Measurements from ENCODE around the gene TMUB2. TPM values are rescaled to one million over a fixed set of nuclear protein-coding genes. Genes with fewer than 3 reads are reported as not detected.

Gene TMUB2
- total RNA-seq, 1 donor from 2014 or later: 35.7 TPM

GRCh38 chr17:44241106-44241624 lies 54.4 kb downstream of the TMUB2 start:
- no peak for TF ChIP-seq CTCF (IDR thresholded peaks at IDR 0.05; ENCODE audit: unreplicated experiment)
- no peak overlapping the region for H3K4me3 Mint-ChIP-seq
- H3K9me3 Mint-ChIP-seq: no peaks in the 10 kb centered on the region
- peaks cover 3% of the 10 kb centered on the region for H3K27me3 Mint-ChIP-seq (ENCODE audit: low read depth)
- H3K4me1 Mint-ChIP-seq: peaks cover 13% of the 10 kb centered on the region
- H3K36me3 Mint-ChIP-seq: no peaks in the 10 kb centered on the region
- peak overlapping the region; percentile 71 for H3K27ac Mint-ChIP-seq
- no peak for DNase-seq (ENCODE audit: low spot score in 2 of 2, unreplicated experiment in 2 of 2)

Small RNAs within 50 kb of the gene (microRNA-seq; reads per million reads assigned to microRNA genes)
- gene MIR6782: not detected

Other genes with a start within 250 kb of the TMUB2 start
- not detected in 3 replicates for gene PPY, start 244.5 kb upstream of the TMUB2 start, total RNA-seq
- gene PYY, start 233.0 kb upstream of the TMUB2 start, total RNA-seq: not detected in 3 replicates
- 0.42 to 0.88 TPM (median 0.82 TPM) in 3 replicates for gene NAGS, start 182.3 kb upstream of the TMUB2 start, total RNA-seq
- gene TMEM101, start 172.0 kb upstream of the TMUB2 start, total RNA-seq: 34.2 to 36.4 TPM (median 35.8 TPM) in 3 replicates
- 51.4 to 60.8 TPM (median 58.0 TPM) in 3 replicates for gene LSM12, start 120.3 kb upstream of the TMUB2 start, total RNA-seq
- 58.3 to 63.2 TPM (median 61.4 TPM) in 3 replicates for gene G6PC3, start 116.2 kb upstream of the TMUB2 start, total RNA-seq
- 33.4 to 34.1 TPM (median 33.5 TPM) in 3 replicates for gene HDAC5, start 63.3 kb upstream of the TMUB2 start, total RNA-seq
- 6.0 to 6.4 TPM (median 6.2 TPM) in 3 replicates for gene HROB, start 45.0 kb upstream of the TMUB2 start, total RNA-seq
- 0.14 to 0.16 TPM in 2 of 3 replicates, not detected in the other for gene ASB16, start 16.3 kb upstream of the TMUB2 start, total RNA-seq
- gene ATXN7L3, start 12.9 kb downstream of the TMUB2 start, total RNA-seq: 132 to 143 TPM (median 137 TPM) in 3 replicates
- 113 to 120 TPM (median 119 TPM) in 3 replicates for gene UBTF, start 32.7 kb downstream of the TMUB2 start, total RNA-seq
- not detected in 3 replicates for gene SLC4A1, start 81.2 kb downstream of the TMUB2 start, total RNA-seq
- 0.34 to 0.60 TPM (median 0.53 TPM) in 3 replicates for gene RUNDC3A, start 121.6 kb downstream of the TMUB2 start, total RNA-seq
- 106 to 113 TPM (median 112 TPM) in 3 replicates for gene SLC25A39, start 137.9 kb downstream of the TMUB2 start, total RNA-seq
- gene GRN, start 158.3 kb downstream of the TMUB2 start, total RNA-seq: 128 to 144 TPM (median 137 TPM) in 3 replicates
- gene FAM171A2, start 176.9 kb downstream of the TMUB2 start, total RNA-seq: 58.0 to 64.7 TPM (median 60.7 TPM) in 3 replicates
- 12.2 to 15.9 TPM (median 13.6 TPM) in 3 replicates for gene ITGA2B, start 202.7 kb downstream of the TMUB2 start, total RNA-seq